Coronary artery (tissue), 2 donors: Measurements from ENCODE around the gene PPT2.

ENCODE experiments used
- DNase-seq: peaks from one replicate; pipeline ENCODE4 v3.0.0-alpha.2; 2017; ENCODE audit warnings: low spot score
- H3K27ac ChIP-seq, 2 donors: fragments of 200-600 bp; sonication (generic); one replicate each; pipeline ENCODE4 v1.5.1; 2016 to 2019
- H3K4me3 ChIP-seq: fragments of 200-600 bp; sonication (generic); 2 replicates; pipeline ENCODE4 v1.5.1; 2016; ENCODE audit warnings: mild to moderate bottlenecking, moderate library complexity
- CTCF ChIP-seq: fragments of 200-600 bp; sonication (generic); IDR thresholded peaks from one replicate; pipeline ENCODE4 v1.5.1; 2019; ENCODE audit warnings: antibody characterized with exemption

PPT2 gene

DNA sequence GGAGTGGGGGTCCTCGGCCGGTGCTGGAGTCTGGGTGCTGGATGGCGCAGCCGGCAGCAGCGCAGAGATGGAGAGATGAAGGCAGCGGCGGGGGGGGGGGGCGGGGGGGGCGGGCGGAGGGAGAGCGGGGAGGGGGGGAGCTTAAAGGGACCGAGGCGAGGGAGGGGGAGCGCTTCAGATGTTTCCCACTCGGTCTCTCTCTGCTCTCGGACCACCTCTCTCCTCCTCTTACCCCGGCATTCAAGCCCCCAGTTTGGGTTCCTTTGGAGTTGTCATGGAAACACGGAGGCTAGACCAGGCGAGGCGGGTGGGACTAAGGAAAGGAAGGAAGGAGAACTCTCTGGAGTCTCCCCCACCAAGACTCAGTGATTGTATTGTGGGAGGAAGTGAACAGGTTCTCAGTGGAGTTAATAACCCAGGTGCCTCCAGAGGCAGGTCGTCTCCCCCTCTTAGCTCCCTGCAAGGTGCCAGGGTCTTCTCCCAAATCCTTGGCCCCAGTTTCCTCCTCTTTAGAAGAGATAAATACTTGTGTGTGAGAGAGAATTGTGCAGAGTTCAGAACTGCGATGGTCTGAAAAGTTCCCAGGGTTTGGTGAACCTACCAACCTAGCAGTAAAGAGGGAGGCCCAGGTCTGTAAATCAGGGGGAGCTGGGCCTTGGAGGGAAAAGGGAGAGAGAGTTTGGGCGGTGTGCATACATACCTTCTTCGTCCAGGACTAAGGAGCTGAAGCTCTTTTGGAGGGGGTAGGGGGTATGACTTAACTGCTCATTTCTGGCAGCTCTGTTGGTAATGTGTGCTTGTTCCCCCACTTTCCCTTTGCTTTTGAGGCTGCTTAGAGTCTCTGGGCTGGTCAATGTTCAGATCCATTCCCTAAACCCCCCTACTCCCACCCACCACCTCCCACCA lies 1.8 kb upstream of the PPT2 start, which contains the start of gene PRRT1:
Gene PRRT1, minus strand, starts transcription at position 77 of the 906 bp plus-strand sequence. CDS start 112 bp downstream, outside the sequence.
- no peak for TF ChIP-seq CTCF
- no peak for DNase-seq
- H3K4me3 ChIP-seq: peak within 1 kb of the TSS; percentile 97
- peak within 1 kb of the TSS; percentile 88 to 93 for H3K27ac ChIP-seq

- no peak for TF ChIP-seq CTCF
- Histone ChIP-seq H3K27ac (peak overlapping the region; percentile 88 to 93), H3K4me3 (peak overlapping the region; percentile 97)
- no peak for DNase-seq
Observed at GRCh38 chr6:32152769-32153563, 975 bp upstream of the PPT2 start.

DNA sequence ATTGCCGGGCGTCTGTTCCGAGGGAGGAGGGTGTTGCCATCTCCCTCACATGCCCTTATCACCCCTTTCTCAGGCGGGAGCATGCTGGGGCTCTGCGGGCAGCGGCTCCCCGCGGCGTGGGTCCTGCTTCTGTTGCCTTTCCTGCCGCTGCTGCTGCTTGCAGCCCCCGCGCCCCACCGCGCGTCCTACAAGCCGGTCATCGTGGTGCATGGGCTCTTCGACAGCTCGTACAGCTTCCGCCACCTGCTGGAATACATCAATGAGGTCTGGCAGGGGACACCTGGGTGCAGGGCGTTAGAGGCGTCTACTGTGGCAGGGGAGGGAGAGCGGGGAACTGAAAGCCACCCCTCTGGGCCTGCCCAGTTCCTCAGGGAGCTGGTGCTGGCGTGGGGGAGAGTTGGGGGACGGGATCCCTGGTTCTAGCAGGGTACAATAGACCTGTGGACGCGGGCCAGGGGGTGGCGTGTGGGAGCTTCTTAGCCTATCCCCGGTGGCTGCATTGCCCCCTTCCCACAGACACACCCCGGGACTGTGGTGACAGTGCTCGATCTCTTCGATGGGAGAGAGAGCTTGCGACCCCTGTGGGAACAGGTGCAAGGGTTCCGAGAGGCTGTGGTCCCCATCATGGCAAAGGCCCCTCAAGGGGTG lies 697 bp downstream of the PPT2 start:
- Histone ChIP-seq H3K27ac (peak overlapping the region; percentile 88 to 93), H3K4me3 (peak overlapping the region; percentile 97)
- DNase-seq: no peak
- TF ChIP-seq CTCF: peak; percentile 41

DNA sequence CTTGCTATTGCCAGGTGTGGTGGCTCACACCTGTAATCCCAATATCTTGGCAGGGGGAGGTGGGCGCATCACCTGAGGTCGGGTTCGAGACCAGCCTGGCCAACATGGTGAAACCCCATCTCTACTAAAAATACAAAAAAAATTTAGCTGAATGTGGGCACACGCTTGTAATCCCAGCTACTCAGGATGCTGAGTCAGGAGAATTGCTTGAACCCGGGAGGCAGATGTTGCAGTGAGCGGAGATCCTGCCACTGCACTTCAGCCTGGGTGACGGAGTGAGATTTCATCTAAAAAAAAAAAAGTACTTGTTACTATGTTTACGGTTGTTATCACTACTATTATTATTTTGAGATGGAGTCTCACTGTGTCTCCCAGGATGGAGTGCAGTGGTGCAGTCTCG lies 3.0 kb downstream of the PPT2 start:
- no peak for TF ChIP-seq CTCF
- H3K27ac ChIP-seq: no peak overlapping the region
- no peak for DNase-seq
- H3K4me3 ChIP-seq: no peak overlapping the region

- no peak for DNase-seq
- Histone ChIP-seq H3K27ac (no peak overlapping the region), H3K4me3 (no peak overlapping the region)
- no peak for TF ChIP-seq CTCF
Observed at GRCh38 chr6:32158052-32158451, 4.1 kb downstream of the PPT2 start.

DNA sequence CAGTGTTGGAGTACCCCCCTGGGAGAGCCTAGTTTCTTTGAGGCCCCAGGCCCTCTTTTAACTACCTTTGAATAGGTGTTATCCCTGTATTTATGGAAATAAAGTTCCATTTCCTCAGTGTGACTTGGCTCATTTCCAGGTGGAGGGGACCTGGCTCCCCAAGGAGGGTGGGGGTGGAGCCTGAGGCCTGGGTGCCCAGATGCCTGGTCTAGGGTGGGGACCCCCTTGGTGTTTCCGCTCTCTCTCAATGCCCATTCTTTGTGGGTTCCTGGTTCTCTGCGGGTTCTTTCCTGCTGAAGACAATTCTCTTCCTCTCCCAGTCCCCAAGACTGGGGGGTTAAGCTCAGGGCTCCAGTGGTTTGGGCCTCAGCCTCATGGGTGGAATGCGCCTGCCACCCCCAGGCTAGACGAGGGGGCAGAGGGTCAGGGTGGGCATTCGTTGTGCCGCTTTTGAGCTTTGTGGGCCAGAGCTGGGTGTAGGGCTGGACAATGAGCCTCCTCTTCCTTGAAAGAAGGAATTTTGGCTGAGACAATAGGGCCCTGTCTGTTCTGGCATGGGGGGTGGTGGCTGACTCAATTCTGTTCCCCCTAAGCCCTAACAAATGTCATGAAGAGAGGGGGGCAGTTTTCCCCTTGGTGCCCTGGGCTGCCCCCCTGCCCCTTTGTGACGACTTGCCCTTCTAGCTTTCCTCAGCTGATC lies 9.8 kb downstream of the PPT2 start:
- Histone ChIP-seq H3K4me3 (no peak overlapping the region), H3K27ac (peak overlapping the region in 1 of 2 donors; percentile 52)
- TF ChIP-seq CTCF: no peak
- DNase-seq: no peak
